ENCODE results near the gene GRIK5. TPM values are rescaled to one million over a fixed set of nuclear protein-coding genes. Genes with fewer than 3 reads are reported as not detected.

GRIK5 gene
- total RNA-seq = 0.29 TPM
- long read RNA-seq, partial matches to known transcripts = 0 of 1 reads
- long read RNA-seq, other reads (novel, unspliced or antisense) = 1 of 1 reads

- H3K27ac ChIP-seq = no peak within 1 kb of the TSS
- H3K9me3 ChIP-seq = no peaks in the 10 kb centered on the region
- no peak for TF ChIP-seq CTCF (IDR thresholded peaks at IDR 0.05)
- intact Hi-C loops (cut with DNase I) = no loop called here
- peaks cover 40% of the 10 kb centered on the region for H3K27me3 ChIP-seq
- no peaks in the 10 kb centered on the region for H3K36me3 ChIP-seq
- no peak within 1 kb of the TSS for H3K4me3 ChIP-seq
- ATAC-seq = no peak
- H3K4me1 ChIP-seq = no peaks in the 10 kb centered on the region
- no peak for DNase-seq
Observed at GRCh38 chr19:42069619-42070351, at the start of gene GRIK5. TSS of gene GRIK5 (minus strand) at chr19:42070206. CDS start at chr19:42065770, 4,436 bp downstream.

GRCh38 chr19:42117076-42117475, 47.1 kb upstream of the GRIK5 start:
- ATAC-seq (no peak), DNase-seq (no peak)
- intact Hi-C loops (cut with DNase I) = no loop called here
- no peak for TF ChIP-seq CTCF (IDR thresholded peaks at IDR 0.05)
- Histone ChIP-seq H3K27me3 (no peaks in the 10 kb centered on the region), H3K4me1 (no peaks in the 10 kb centered on the region), H3K36me3 (no peaks in the 10 kb centered on the region), H3K9me3 (no peaks in the 10 kb centered on the region), H3K4me3 (no peak overlapping the region), H3K27ac (no peak overlapping the region)

- DNase-seq = no peak
- intact Hi-C loops (cut with DNase I) = no loop called here
Observed at GRCh38 chr19:42116308-42117075, 46.5 kb upstream of the GRIK5 start.

GRCh38 chr19:42115705-42116104, 45.7 kb upstream of the GRIK5 start:
- no peak overlapping the region for H3K27ac ChIP-seq
- ATAC-seq = no peak
- H3K36me3 ChIP-seq = no peaks in the 10 kb centered on the region

More at GRCh38 chr19:42116308-42117075, 46.5 kb upstream of the GRIK5 start:
- ATAC-seq = no peak
- H3K4me1 ChIP-seq = no peaks in the 10 kb centered on the region
- no peaks in the 10 kb centered on the region for H3K9me3 ChIP-seq
- TF ChIP-seq CTCF (IDR thresholded peaks at IDR 0.05) = no peak
- no peak overlapping the region for H3K4me3 ChIP-seq
- H3K27me3 ChIP-seq = no peaks in the 10 kb centered on the region
- no peaks in the 10 kb centered on the region for H3K36me3 ChIP-seq
- H3K27ac ChIP-seq = no peak overlapping the region

GRCh38 chr19:42115219-42115618, 45.2 kb upstream of the GRIK5 start:
- Histone ChIP-seq H3K9me3 (no peaks in the 10 kb centered on the region), H3K27ac (no peak overlapping the region), H3K4me1 (no peaks in the 10 kb centered on the region), H3K27me3 (no peaks in the 10 kb centered on the region), H3K4me3 (no peak overlapping the region), H3K36me3 (no peaks in the 10 kb centered on the region)
- no peak for TF ChIP-seq CTCF (IDR thresholded peaks at IDR 0.05)
- ATAC-seq (no peak), DNase-seq (no peak)
- intact Hi-C loops (cut with DNase I) = no loop called here

More at GRCh38 chr19:42115705-42116104, 45.7 kb upstream of the GRIK5 start:
- DNase-seq = no peak
- no peak for TF ChIP-seq CTCF (IDR thresholded peaks at IDR 0.05)
- no peaks in the 10 kb centered on the region for H3K9me3 ChIP-seq
- no peaks in the 10 kb centered on the region for H3K4me1 ChIP-seq
- no peak overlapping the region for H3K4me3 ChIP-seq
- H3K27me3 ChIP-seq = no peaks in the 10 kb centered on the region
- intact Hi-C loops (cut with DNase I) = no loop called here
